ENCODE results near the gene ATP11A. TPM values are rescaled to one million over a fixed set of nuclear protein-coding genes. Genes with fewer than 3 reads are reported as not detected.

Gene ATP11A
- total and polyA plus RNA-seq, 9 donors: 6.6 to 72.7 (median 34.9) TPM

DNA sequence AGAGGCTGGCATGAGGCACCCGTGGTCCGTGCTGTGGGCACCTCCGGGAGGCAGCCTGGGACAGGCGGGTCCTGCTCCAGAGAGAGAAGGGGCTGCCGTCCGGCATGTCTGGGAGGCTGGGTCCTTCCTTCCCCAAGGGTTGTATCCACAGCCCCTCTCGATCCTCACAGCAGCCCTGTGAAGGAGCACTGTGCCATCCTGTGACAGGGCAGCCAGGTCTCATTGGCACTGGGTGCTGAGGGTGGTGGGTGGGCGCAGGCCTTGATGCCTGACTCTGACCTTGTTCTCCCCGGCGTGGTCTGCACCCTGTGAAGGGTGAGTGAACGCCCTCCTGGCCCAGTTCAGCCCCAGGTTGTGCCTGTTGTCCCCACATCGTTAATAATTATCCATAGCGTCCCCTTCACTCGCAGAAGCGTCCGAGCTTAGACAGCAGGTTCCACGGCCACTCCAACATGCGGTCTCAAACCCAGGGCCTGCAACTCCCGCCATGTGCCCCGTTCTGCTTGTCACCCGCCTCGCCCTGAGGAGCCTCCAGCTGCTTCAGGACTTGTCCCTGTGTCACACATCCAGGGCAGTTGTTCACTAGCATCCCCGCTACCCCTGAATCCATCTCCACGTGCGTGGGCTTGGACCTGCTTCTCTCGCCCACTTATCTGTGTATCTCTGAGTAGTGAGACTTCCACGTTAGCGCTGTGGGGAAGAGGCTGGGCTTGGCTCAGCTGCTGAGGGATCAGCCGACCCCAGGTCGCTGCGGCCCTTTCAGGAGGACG, 10.6 kb downstream of the ATP11A start:
- intact Hi-C loops (cut with DNase I): no loop called here
- no peaks in the 10 kb centered on the region for H3K9me3 ChIP-seq
- TF ChIP-seq EP300 (IDR thresholded peaks at IDR 0.05) (no peak), POLR2A (IDR thresholded peaks at IDR 0.05) (no peak)
- TF ChIP-seq, protein P1, sequence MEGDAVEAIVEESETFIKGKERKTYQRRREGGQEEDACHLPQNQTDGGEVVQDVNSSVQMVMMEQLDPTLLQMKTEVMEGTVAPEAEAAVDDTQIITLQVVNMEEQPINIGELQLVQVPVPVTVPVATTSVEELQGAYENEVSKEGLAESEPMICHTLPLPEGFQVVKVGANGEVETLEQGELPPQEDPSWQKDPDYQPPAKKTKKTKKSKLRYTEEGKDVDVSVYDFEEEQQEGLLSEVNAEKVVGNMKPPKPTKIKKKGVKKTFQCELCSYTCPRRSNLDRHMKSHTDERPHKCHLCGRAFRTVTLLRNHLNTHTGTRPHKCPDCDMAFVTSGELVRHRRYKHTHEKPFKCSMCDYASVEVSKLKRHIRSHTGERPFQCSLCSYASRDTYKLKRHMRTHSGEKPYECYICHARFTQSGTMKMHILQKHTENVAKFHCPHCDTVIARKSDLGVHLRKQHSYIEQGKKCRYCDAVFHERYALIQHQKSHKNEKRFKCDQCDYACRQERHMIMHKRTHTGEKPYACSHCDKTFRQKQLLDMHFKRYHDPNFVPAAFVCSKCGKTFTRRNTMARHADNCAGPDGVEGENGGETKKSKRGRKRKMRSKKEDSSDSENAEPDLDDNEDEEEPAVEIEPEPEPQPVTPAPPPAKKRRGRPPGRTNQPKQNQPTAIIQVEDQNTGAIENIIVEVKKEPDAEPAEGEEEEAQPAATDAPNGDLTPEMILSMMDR (IDR thresholded peaks at IDR 0.05): no peak
- H3K36me3 ChIP-seq: no peaks in the 10 kb centered on the region
- 96% methylated on average over 32 of the region's 32 CpGs for WGBS, 3 donors
- DNase-seq: peak in 1 of 5 donors; percentile 12
- no peak overlapping the region for H3K27ac ChIP-seq
- H3K27me3 ChIP-seq: no peaks in the 10 kb centered on the region
- no peak overlapping the region for H3K4me3 ChIP-seq
- H3K4me1 ChIP-seq (ENCODE audit: insufficient read depth): peaks cover 6% of the 10 kb centered on the region

DNA sequence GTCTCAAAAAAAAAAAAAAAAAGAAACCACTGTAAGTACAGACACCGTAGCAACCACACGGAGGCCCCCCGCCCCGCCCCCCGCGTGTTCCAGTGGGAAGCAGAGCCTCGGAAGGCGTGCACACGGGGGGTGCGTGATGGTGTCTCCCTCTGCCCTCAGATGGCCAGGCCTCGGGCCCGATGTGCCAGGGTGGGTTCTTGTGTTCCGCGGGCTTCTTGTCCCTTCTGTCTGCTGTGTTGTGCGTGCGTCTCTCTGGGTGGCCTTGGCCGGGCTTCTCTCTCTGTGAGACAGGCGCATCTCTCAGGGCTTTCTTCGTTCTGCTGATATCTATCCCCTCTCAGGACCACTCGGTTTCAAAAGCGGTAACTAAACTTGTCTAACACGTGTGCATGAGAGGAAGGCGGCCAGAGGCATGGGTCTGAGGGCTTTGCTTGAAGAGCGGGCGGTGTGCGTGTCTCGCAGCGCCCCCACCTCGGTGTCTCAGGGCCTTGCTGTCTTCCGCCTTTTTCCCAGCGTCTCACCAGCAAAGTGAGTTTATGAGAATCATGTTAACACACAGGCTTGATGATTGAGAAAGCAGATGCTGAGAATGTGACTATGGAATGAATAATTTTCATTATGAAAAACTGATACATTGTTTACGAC, 12.6 kb downstream of the ATP11A start:
- intact Hi-C loops (cut with DNase I): no loop called here
- H3K27ac ChIP-seq: no peak overlapping the region

DNA sequence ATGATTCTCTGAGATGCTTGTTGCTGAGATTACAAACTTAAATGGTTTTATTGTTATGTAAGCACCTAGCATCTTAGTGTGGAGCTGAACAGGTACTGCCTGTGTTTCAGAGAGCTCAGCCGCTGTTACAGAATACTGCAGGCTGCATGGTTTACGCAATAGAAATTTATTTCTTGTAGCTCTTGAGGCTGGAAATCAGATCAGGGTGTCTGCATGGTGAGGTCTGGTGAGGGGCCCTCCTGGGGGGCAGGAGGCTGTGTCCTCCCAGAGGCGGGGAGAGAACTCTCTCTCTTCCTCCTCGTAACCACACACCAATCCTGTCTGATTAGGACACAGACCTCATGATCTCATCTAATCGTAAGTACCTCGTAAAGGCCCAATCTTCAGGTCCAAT, 13.1 kb downstream of the ATP11A start:
- TF ChIP-seq EP300 (IDR thresholded peaks at IDR 0.05): no peak
- TF ChIP-seq, protein P1 (IDR thresholded peaks at IDR 0.05): no peak
- Histone ChIP-seq H3K9me3 (no peaks in the 10 kb centered on the region), H3K27ac (no peak overlapping the region), H3K4me1 (ENCODE audit: insufficient read depth) (peaks cover 6% of the 10 kb centered on the region), H3K36me3 (no peaks in the 10 kb centered on the region), H3K27me3 (no peaks in the 10 kb centered on the region), H3K4me3 (no peak overlapping the region)
- WGBS, 3 donors: 92 to 97% (median 95%) methylated on average over 6 of the region's 6 CpGs
- peak in 1 of 5 donors; percentile 11 for DNase-seq
- intact Hi-C loops (cut with DNase I): no loop called here

More for the DNA sequence above, 12.6 kb downstream of the ATP11A start:
- peaks cover 6% of the 10 kb centered on the region for H3K4me1 ChIP-seq (ENCODE audit: insufficient read depth)
- whole genome bisulfite sequencing, 3 donors: 93 to 94% (median 93%) methylated on average over 32 of the region's 32 CpGs
- no peak overlapping the region for H3K4me3 ChIP-seq
- peak in 3 of 5 donors; percentile 11 to 29 (median 12) for DNase-seq
- H3K27me3 ChIP-seq: no peaks in the 10 kb centered on the region
- H3K9me3 ChIP-seq: no peaks in the 10 kb centered on the region
- TF ChIP-seq POLR2A (IDR thresholded peaks at IDR 0.05): no peak
- TF ChIP-seq, protein P1 (IDR thresholded peaks at IDR 0.05): no peak
- TF ChIP-seq EP300 (IDR thresholded peaks at IDR 0.05): no peak
- no peaks in the 10 kb centered on the region for H3K36me3 ChIP-seq

DNA sequence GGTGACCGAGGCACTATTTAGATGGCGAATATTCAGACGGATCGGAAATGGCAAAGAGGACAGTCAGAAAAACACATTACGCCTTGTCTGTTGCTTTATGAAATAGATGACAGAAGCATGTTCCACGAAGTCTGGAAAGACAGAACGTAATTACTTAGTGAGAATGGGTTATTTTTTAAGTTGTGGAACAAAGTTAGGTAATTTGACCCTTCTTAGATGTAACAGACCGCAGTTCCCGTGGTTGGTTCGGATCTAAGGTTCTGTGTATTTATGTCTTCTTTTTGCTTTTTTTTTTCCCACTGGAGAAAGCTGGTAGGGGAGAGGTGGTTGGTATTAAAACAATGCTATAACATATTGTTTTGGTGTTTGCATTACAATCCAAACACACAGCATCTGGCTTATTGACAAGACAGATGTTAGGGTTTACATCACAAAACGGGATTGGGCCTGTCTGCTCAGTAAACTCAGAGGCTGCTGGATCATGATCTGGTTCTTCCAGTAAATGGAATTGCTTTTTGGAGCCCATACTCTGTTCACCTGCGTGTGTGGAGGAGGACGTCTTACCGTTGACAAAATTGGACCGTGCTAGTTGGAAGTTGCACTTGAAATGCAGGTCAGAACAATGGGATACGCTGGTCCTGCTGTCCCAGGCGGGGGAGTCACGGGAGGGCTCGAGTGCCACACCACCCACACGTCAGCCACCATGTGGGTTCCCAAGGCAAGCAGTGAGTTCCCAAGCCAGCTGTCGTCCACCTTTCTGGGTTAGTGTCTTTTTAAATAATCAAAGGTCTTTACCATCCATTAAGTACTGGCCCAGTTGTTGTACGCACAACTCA, 13.8 kb downstream of the ATP11A start:
- Histone ChIP-seq H3K27ac (no peak overlapping the region), H3K27me3 (no peaks in the 10 kb centered on the region), H3K9me3 (no peaks in the 10 kb centered on the region), H3K4me1 (ENCODE audit: insufficient read depth) (peaks cover 6% of the 10 kb centered on the region), H3K36me3 (no peaks in the 10 kb centered on the region), H3K4me3 (no peak overlapping the region)
- intact Hi-C loops (cut with DNase I): loop anchor here in 1 of 4 donors (2.0 kb wide), 1 partner anchor 57 kb away; no protein-coding TSS in a partner anchor
- 81 to 85% (median 84%) methylated on average over 22 of the region's 22 CpGs for WGBS, 3 donors
- TF ChIP-seq, protein P1 (IDR thresholded peaks at IDR 0.05): no peak
- TF ChIP-seq EP300 (IDR thresholded peaks at IDR 0.05) (no peak), POLR2A (IDR thresholded peaks at IDR 0.05) (no peak)
- DNase-seq: peak in 2 of 5 donors; percentile 21 to 29
